ENCODE results near the gene KEAP1. TPM values are rescaled to one million over a fixed set of nuclear protein-coding genes. Genes with fewer than 3 reads are reported as not detected.

KEAP1 gene
- total and polyA plus RNA-seq, 2 of the 8 experiments (the other 6 are each of a cell fraction or from before 2014, with no cell fraction given), result 80.6 to 106 TPM

DNA sequence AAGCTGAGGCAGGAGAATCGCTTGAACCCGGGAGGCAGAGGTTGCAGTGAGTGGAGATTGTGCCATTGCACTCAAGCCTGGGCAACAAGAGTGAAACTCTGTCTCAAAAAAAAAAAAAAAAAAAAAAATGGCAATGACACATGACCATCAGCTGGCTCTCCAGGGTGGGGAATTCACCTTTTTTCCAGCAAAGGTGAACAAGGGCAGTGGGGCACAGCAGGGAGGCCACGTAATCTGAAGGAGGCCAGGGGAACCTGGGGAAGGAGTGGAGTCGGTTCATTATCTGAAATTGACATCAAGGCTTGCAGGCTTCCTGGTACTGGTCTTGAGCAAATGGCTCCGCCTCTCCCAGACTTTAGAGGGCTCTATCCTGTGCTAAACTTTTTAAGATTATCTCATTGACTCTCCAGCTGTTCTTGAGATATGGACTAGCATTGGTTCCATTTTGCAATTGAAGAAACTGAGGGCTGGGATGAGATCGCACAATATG, 28.1 kb downstream of the KEAP1 start:
- CTCF ChIA-PET (ENCODE audit: partially characterized antibody), result interaction anchor here (1.2 to 5.1 kb wide), 6 partner anchors 9 to 107 kb away, joined by 3 to 29 read pairs (median 6); no protein-coding TSS in a partner anchor
- H4K91ac ChIP-seq (replicated peaks; ENCODE audit: insufficient read length, low read length), result no peak overlapping the region
- WGBS, 2 experiments (ENCODE audit: extremely low coverage in 1 of 2, insufficient coverage in 1 of 2, insufficient read length in 1 of 2, insufficient replicate concordance in 2 of 2, low coverage in 1 of 2, low lambda C conversion rate in 2 of 2, missing lambda C conversion rate in 1 of 2), result 84% methylated on average over 6 of the region's 6 CpGs; no CpG with 5 or more reads in 1 of the 2 experiments

More for the DNA sequence above, 28.1 kb downstream of the KEAP1 start:
- Histone ChIP-seq H2BK15ac (ENCODE audit: low read length) (no peak overlapping the region), H2BK12ac (ENCODE audit: low read depth, low read length) (no peak overlapping the region), H3K27me3 (replicated peaks in 1 of 4; ENCODE audit: control insufficient read depth in 3 of 4, extremely low read depth in 1 of 4, insufficient read depth in 3 of 4, low read length in 3 of 4) (peaks cover 6 to 10% (median 9%) of the 10 kb centered on the region in 4 experiments), H2BK20ac (ENCODE audit: low read length) (no peak overlapping the region), H2AFZ (ENCODE audit: low read length) (no peak overlapping the region), H3K27ac (ENCODE audit: low read depth, low read length) (no peak overlapping the region), H3K79me1 (ENCODE audit: low read depth, low read length) (no peaks in the 10 kb centered on the region), H4K20me1 (replicated peaks in 1 of 2; ENCODE audit: control insufficient read depth in 1 of 2, insufficient read depth in 2 of 2, low read length in 2 of 2) (no peaks in the 10 kb centered on the region), H3K23me2 (ENCODE audit: low read depth, low read length) (no peaks in the 10 kb centered on the region; the same call in 1 of the 2 replicates), H3K36me3 (ENCODE audit: control insufficient read depth in 2 of 4, insufficient read depth in 4 of 4, low read length in 3 of 4) (no peaks in the 10 kb centered on the region), H3K14ac (ENCODE audit: insufficient read length) (no peak overlapping the region), H3K9ac (replicated peaks in 1 of 4; ENCODE audit: extremely low read depth in 1 of 4, low read depth in 3 of 4, low read length in 3 of 4) (no peak overlapping the region), H3K4me3 (ENCODE audit: extremely low read depth in 1 of 4, insufficient read depth in 2 of 4, low read depth in 3 of 4, low read length in 4 of 4) (no peak overlapping the region), H2BK120ac (replicated peaks; ENCODE audit: low read depth, low read length) (no peak overlapping the region), H3K4me2 (ENCODE audit: insufficient read depth in 1 of 2, low read depth in 2 of 2, low read length in 2 of 2) (no peak overlapping the region), H3K56ac (replicated peaks; ENCODE audit: insufficient read length, low read depth, low read length) (no peak overlapping the region), H3K18ac (ENCODE audit: extremely low read depth, low read length) (no peak overlapping the region), H3K4ac (replicated peaks; ENCODE audit: insufficient read length, low read depth, low read length) (no peak overlapping the region), H4K8ac (ENCODE audit: extremely low read depth, insufficient read depth, low read length) (no peak overlapping the region), H3K4me1 (replicated peaks in 1 of 4; ENCODE audit: control insufficient read depth in 3 of 4, insufficient read depth in 4 of 4, low read length in 3 of 4) (peaks cover 0 to 4% (median 0%) of the 10 kb centered on the region in 4 experiments; a peak in 2 of 7 replicates), H4K5ac (ENCODE audit: insufficient read length, low read depth, low read length) (no peak overlapping the region), H2BK5ac (ENCODE audit: low read depth, low read length) (no peak overlapping the region), H2AK5ac (ENCODE audit: low read depth, low read length) (no peak overlapping the region), H3K79me2 (ENCODE audit: control insufficient read depth in 1 of 2, insufficient read depth in 2 of 2, low read length in 2 of 2) (no peaks in the 10 kb centered on the region), H3K9me3 (ENCODE audit: insufficient read depth in 2 of 2, low read depth in 1 of 2, low read length in 1 of 2) (no peaks in the 10 kb centered on the region), H3K23ac (ENCODE audit: insufficient read length) (no peak overlapping the region)
- POLR2A ChIA-PET (ENCODE audit: partially characterized antibody), result interaction anchor here (1.0 kb wide), 1 partner anchor 71 kb away, joined by 5 read pairs; no protein-coding TSS in a partner anchor
- TF ChIP-seq SP2 (IDR thresholded peaks at IDR 0.05; ENCODE audit: low read length) (no peak), SIN3A (conservative IDR thresholded peaks at IDR 0.05 in 1 of 2, IDR thresholded peaks at IDR 0.05 in 1 of 2; ENCODE audit: low read depth in 1 of 2, low read length in 2 of 2) (no peak), CEBPB (IDR thresholded peaks at IDR 0.05; ENCODE audit: low read depth, low read length) (no peak), TBP (IDR thresholded peaks at IDR 0.05; ENCODE audit: low read depth, low read length) (no peak), CBX5 (IDR thresholded peaks at IDR 0.05; ENCODE audit: low read depth, low read length) (no peak), CREB1 (IDR thresholded peaks at IDR 0.05) (no peak), RNF2 (IDR thresholded peaks at IDR 0.05; ENCODE audit: borderline replicate concordance, low read depth, low read length, missing control alignments, poor library complexity, severe bottlenecking) (no peak), EP300 (IDR thresholded peaks at IDR 0.05; ENCODE audit: borderline replicate concordance in 1 of 2, low read depth in 2 of 2, low read length in 2 of 2) (no peak)
- TF ChIP-seq, protein P1, sequence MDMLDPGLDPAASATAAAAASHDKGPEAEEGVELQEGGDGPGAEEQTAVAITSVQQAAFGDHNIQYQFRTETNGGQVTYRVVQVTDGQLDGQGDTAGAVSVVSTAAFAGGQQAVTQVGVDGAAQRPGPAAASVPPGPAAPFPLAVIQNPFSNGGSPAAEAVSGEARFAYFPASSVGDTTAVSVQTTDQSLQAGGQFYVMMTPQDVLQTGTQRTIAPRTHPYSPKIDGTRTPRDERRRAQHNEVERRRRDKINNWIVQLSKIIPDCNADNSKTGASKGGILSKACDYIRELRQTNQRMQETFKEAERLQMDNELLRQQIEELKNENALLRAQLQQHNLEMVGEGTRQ (IDR thresholded peaks at IDR 0.05; ENCODE audit: low read length), result no peak
- DNase-seq (ENCODE audit: low read depth in 1 of 2, low spot score in 2 of 2), result no peak
- FAIRE-seq, result no peak

Data from H1 (cell line).